ENCODE measurements around the gene TOR4A. TPM values are rescaled to one million over a fixed set of nuclear protein-coding genes. Genes with fewer than 3 reads are reported as not detected.
A peak's percentile ranks its signal among the peaks of the same experiment; 100 is the strongest.

TOR4A gene
- total and polyA plus RNA-seq, 9 donors: 0.85 to 16.3 (median 8.2) TPM

- peak in 4 of 5 donors; percentile 13 to 44 (median 32) for DNase-seq
- intact Hi-C loops (cut with DNase I): loop anchor here in 2 of 4 donors (5.0 kb wide), 2 partner anchors 103 to 143 kb away; no protein-coding TSS in a partner anchor
- no peak for TF ChIP-seq POLR2A (IDR thresholded peaks at IDR 0.05)
- TF ChIP-seq EP300 (IDR thresholded peaks at IDR 0.05): no peak
- TF ChIP-seq CTCF (IDR thresholded peaks at IDR 0.05): no peak
- H3K27me3 ChIP-seq: peaks cover 5% of the 10 kb centered on the region
- H3K36me3 ChIP-seq: no peaks in the 10 kb centered on the region
- no peak overlapping the region for H3K27ac ChIP-seq
- no peaks in the 10 kb centered on the region for H3K9me3 ChIP-seq
- no peak overlapping the region for H3K4me3 ChIP-seq
- peaks cover 19% of the 10 kb centered on the region for H3K4me1 ChIP-seq (ENCODE audit: insufficient read depth)
- 33 to 39% (median 35%) methylated on average over 16 of the region's 16 CpGs for WGBS, 3 donors
Measured at GRCh38 chr9:137304383-137305059, 27.0 kb downstream of the TOR4A start.

GRCh38 chr9:137305060-137305797 lies 27.7 kb downstream of the TOR4A start:
- H3K36me3 ChIP-seq: no peaks in the 10 kb centered on the region
- peaks cover 19% of the 10 kb centered on the region for H3K4me1 ChIP-seq (ENCODE audit: insufficient read depth)
- WGBS, 3 donors: 7 to 15% (median 12%) methylated on average over 36 of the region's 36 CpGs
- no peak overlapping the region for H3K27ac ChIP-seq
- DNase-seq: peak; percentile 26 to 63 (median 47)
- no peak for TF ChIP-seq EP300 (IDR thresholded peaks at IDR 0.05)
- H3K4me3 ChIP-seq: peak overlapping the region; percentile 3
- intact Hi-C loops (cut with DNase I): no loop called here
- no peaks in the 10 kb centered on the region for H3K9me3 ChIP-seq
- H3K27me3 ChIP-seq: peaks cover 5% of the 10 kb centered on the region

DNA sequence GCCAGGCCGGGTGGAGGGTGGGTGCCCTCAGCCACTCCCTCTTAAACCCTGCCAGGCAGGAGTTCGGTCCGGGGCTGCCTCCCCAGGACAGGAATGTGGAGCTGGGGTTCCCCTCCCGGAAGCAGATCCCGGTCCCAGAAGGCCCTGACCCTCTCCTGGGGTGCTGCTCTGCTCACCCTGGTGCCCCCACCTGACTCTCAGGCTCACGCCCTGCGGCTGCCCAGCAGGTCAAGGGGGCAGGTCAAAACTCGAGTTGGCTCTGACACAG lies 28.2 kb downstream of the TOR4A start:
- no peak for TF ChIP-seq CTCF (IDR thresholded peaks at IDR 0.05)
- TF ChIP-seq POLR2A (IDR thresholded peaks at IDR 0.05): no peak
- no peak for TF ChIP-seq EP300 (IDR thresholded peaks at IDR 0.05)
- Histone ChIP-seq H3K9me3 (no peaks in the 10 kb centered on the region), H3K36me3 (no peaks in the 10 kb centered on the region), H3K4me3 (no peak overlapping the region), H3K27ac (no peak overlapping the region), H3K27me3 (peaks cover 5% of the 10 kb centered on the region), H3K4me1 (ENCODE audit: insufficient read depth) (peaks cover 19% of the 10 kb centered on the region)
- DNase-seq: peak in 1 of 5 donors; percentile 43
- intact Hi-C loops (cut with DNase I): no loop called here
- WGBS, 3 donors: 5 to 19% (median 8%) methylated on average over 7 to 8 of the region's 8 CpGs

DNA sequence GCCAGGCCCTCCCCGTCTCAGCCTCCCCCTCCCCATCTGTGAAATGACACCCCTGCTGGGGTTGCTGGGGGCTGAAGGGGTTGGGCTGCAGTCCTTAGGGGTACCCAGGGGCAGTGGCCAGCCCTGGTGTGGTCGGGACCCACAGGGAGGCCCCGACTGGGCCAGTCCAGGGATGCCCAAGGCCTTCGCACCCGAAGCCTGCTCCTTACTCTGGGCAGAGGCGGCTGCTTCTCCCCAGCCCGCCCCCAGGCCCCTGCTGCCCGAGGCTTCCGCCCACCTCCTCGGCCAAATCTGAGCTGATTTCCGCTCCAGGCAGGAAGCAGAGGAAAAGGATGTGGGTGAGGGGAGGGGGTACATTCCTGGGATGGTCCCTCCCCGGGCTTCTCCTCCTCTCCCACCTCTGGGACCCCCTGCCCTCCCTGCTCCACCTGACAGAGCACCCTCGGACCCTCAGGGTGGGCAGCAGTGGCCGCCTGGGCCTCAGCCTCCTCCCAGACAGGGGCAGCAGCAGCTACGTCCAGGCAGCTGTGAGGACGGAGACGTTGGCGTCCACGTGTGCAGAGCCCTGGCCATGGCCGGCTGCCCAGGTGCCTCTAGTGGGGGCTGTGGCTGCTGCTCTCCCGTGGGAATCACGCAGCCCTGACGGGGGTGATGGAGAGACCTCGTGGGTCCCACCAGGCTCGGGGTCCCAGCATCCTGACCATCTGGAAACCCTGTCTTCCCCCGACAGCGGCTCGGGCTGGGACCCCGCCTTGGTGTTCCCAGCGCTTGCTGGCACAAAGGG lies 28.7 kb downstream of the TOR4A start:
- H3K27ac ChIP-seq: no peak overlapping the region
- H3K4me3 ChIP-seq: no peak overlapping the region
- intact Hi-C loops (cut with DNase I): no loop called here
- H3K27me3 ChIP-seq: peaks cover 5% of the 10 kb centered on the region
- peaks cover 19% of the 10 kb centered on the region for H3K4me1 ChIP-seq (ENCODE audit: insufficient read depth)
- TF ChIP-seq POLR2A (IDR thresholded peaks at IDR 0.05): no peak
- no peak for TF ChIP-seq EP300 (IDR thresholded peaks at IDR 0.05)
- no peak for TF ChIP-seq CTCF (IDR thresholded peaks at IDR 0.05)
- peak in 4 of 5 donors; percentile 10 to 57 (median 44) for DNase-seq
- H3K9me3 ChIP-seq: no peaks in the 10 kb centered on the region
- H3K36me3 ChIP-seq: no peaks in the 10 kb centered on the region
- WGBS, 3 donors: 7 to 23% (median 8%) methylated on average over 22 to 30 of the region's 30 CpGs

Measured in ovary (tissue), 9 donors.